Measurements from ENCODE around the gene S100A8.

GRCh38 chr1:153367090-153367489, 23.8 kb downstream of the S100A8 start:
- TF ChIP-seq CTCF (IDR thresholded peaks at IDR 0.05; ENCODE audit: insufficient read depth, low read depth, low read length) (no peak), EZH2 (IDR thresholded peaks at IDR 0.05; ENCODE audit: insufficient read depth, low read length) (no peak)
